ENCODE data around the gene FBF1. TPM values are rescaled to one million over a fixed set of nuclear protein-coding genes. Genes with fewer than 3 reads are reported as not detected.

Gene FBF1
- total RNA-seq, 1 donor from 2014 or later, result 21.0 TPM

GRCh38 chr17:75950855-75951554 is 10.2 kb upstream of the FBF1 start:
- intact Hi-C loops (cut with micrococcal nuclease), result no loop called here

- intact Hi-C loops (cut with micrococcal nuclease), result no loop called here
Measured at GRCh38 chr17:75950421-75950820, 9.6 kb upstream of the FBF1 start.

GRCh38 chr17:75945211-75945610 is 4.4 kb upstream of the FBF1 start:
- intact Hi-C loops (cut with micrococcal nuclease), result no loop called here

- intact Hi-C loops (cut with micrococcal nuclease), result no loop called here
Measured at GRCh38 chr17:75943491-75943890, 2.6 kb upstream of the FBF1 start.

GRCh38 chr17:75942473-75942872 is 1.6 kb upstream of the FBF1 start:
- intact Hi-C loops (cut with micrococcal nuclease), result no loop called here

- intact Hi-C loops (cut with micrococcal nuclease), result loop anchor here (1.0 to 2.0 kb wide), 9 partner anchors 36 to 616 kb away; partner anchors contain the start of genes ACOX1, EXOC7, TEN1 and TRIM65
Measured at GRCh38 chr17:75941442-75941819, 589 bp upstream of the FBF1 start.

- intact Hi-C loops (cut with micrococcal nuclease), result no loop called here
Measured at GRCh38 chr17:75937652-75938051, 3.2 kb downstream of the FBF1 start.

GRCh38 chr17:75933808-75934207 is 7.0 kb downstream of the FBF1 start:
- intact Hi-C loops (cut with micrococcal nuclease), result no loop called here

GRCh38 chr17:75932852-75933251 is 8.0 kb downstream of the FBF1 start:
- intact Hi-C loops (cut with micrococcal nuclease), result no loop called here

- intact Hi-C loops (cut with micrococcal nuclease), result no loop called here
Measured at GRCh38 chr17:75931062-75931461, 9.8 kb downstream of the FBF1 start.

- intact Hi-C loops (cut with micrococcal nuclease), result no loop called here
Measured at GRCh38 chr17:75927286-75927922, 13.4 kb downstream of the FBF1 start.

GRCh38 chr17:75926456-75926855 is 14.4 kb downstream of the FBF1 start:
- intact Hi-C loops (cut with micrococcal nuclease), result no loop called here

- intact Hi-C loops (cut with micrococcal nuclease), result no loop called here
Measured at GRCh38 chr17:75925912-75926311, 14.9 kb downstream of the FBF1 start.

GRCh38 chr17:75925103-75925502 is 15.7 kb downstream of the FBF1 start:
- intact Hi-C loops (cut with micrococcal nuclease), result no loop called here

- intact Hi-C loops (cut with micrococcal nuclease), result no loop called here
Measured at GRCh38 chr17:75922963-75923874, 17.6 kb downstream of the FBF1 start.

GRCh38 chr17:75922173-75922961 is 18.5 kb downstream of the FBF1 start:
- intact Hi-C loops (cut with micrococcal nuclease), result no loop called here

- intact Hi-C loops (cut with micrococcal nuclease), result no loop called here
Measured at GRCh38 chr17:75921596-75921995, 19.2 kb downstream of the FBF1 start.

GRCh38 chr17:75920045-75920560 is 20.7 kb downstream of the FBF1 start:
- intact Hi-C loops (cut with micrococcal nuclease), result no loop called here

GRCh38 chr17:75919611-75920010 is 21.2 kb downstream of the FBF1 start:
- intact Hi-C loops (cut with micrococcal nuclease), result no loop called here

GRCh38 chr17:75917917-75918445 is 22.9 kb downstream of the FBF1 start:
- intact Hi-C loops (cut with micrococcal nuclease), result no loop called here
